IMR-90 (cell line): ENCODE data around the gene LUZP2. TPM values are rescaled to one million over a fixed set of nuclear protein-coding genes. Genes with fewer than 3 reads are reported as not detected.

ENCODE experiments used
- ATAC-seq: fragments of 200-7000 bp; cut with Tn5 transposase; 2 replicates; pipeline ENCODE4 v1.9.1; 2020; ENCODE audit warnings: low read depth, mild to moderate bottlenecking, moderate library complexity
- BruUV-seq: library from RNA; stranded (reverse); fragments of 400-500 nt; replicated peaks from 2 replicates; lab custom pipeline; 2021; lab: Mats Ljungman, UMichigan
- CTCF ChIA-PET: fragments of 300-600 bp; formaldehyde crosslinking; extraction: SDS; loops from one replicate; lab custom pipeline; 2021; ENCODE audit warnings: antibody characterized with exemption; lab: Yijun Ruan, JAX
- POLR2A ChIA-PET: fragments of 300-600 bp; sonication (Branson Sonifier 250); formaldehyde crosslinking; loops from one replicate; lab custom pipeline; 2022; ENCODE audit warnings: antibody characterized with exemption; ENCODE audit not compliant: unreplicated experiment; lab: Charles Lee
- DNase-seq: peaks from one replicate; pipeline ENCODE4 v3.0.0; 2013
- H2AFZ ChIP-seq: replicated peaks from 2 replicates; pipeline ENCODE3; 2013; ENCODE audit warnings: low read length, mild to moderate bottlenecking; ENCODE audit not compliant: poor library complexity
- H2AK5ac ChIP-seq: 2 replicates; pipeline ENCODE4 v1.6.1; 2013; ENCODE audit warnings: low read depth, low read length, inconsistent platforms
- H2AK9ac ChIP-seq: replicated peaks from 2 replicates; pipeline ENCODE3; 2013; ENCODE audit warnings: mild to moderate bottlenecking, low read depth, low read length, moderate library complexity; ENCODE audit not compliant: poor library complexity
- H2BK120ac ChIP-seq: 2 replicates; pipeline ENCODE4 v1.6.1; 2013; ENCODE audit warnings: low read depth, low read length, inconsistent platforms
- H2BK15ac ChIP-seq: 3 replicates; pipeline ENCODE4 v1.6.1; 2013; ENCODE audit warnings: low read depth, low read length, inconsistent platforms
- H2BK20ac ChIP-seq: 2 replicates; pipeline ENCODE4 v1.6.1; 2013; ENCODE audit warnings: low read depth, mild to moderate bottlenecking, inconsistent platforms, low read length, moderate library complexity
- H2BK5ac ChIP-seq: 2 replicates; pipeline ENCODE4 v1.6.1; 2013; ENCODE audit warnings: mild to moderate bottlenecking, low read depth, low read length, inconsistent platforms; ENCODE audit not compliant: poor library complexity, severe bottlenecking
- H3K14ac ChIP-seq: replicated peaks from 2 replicates; pipeline ENCODE4 v1.6.1; 2013; ENCODE audit warnings: low read depth, low read length, inconsistent platforms
- H3K18ac ChIP-seq: 2 replicates; pipeline ENCODE4 v1.6.1; 2013; ENCODE audit warnings: low read depth, low read length, control low read depth
- H3K23ac ChIP-seq: 2 replicates; pipeline ENCODE4 v1.6.1; 2013; ENCODE audit warnings: low read depth, low read length, inconsistent platforms
- H3K27ac ChIP-seq: 2 replicates; pipeline ENCODE4 v1.5.1; 2013; ENCODE audit warnings: mild to moderate bottlenecking, control low read depth, low read length; ENCODE audit not compliant: insufficient read depth
- H3K27me3 ChIP-seq: 2 replicates; pipeline ENCODE4 v1.6.1; 2013; ENCODE audit warnings: low read length; ENCODE audit not compliant: control insufficient read depth, insufficient read depth
- H3K36me3 ChIP-seq: 2 replicates; pipeline ENCODE4 v1.6.1; 2013; ENCODE audit warnings: low read length, mixed read lengths; ENCODE audit not compliant: control insufficient read depth, insufficient read depth
- H3K4ac ChIP-seq: 2 replicates; pipeline ENCODE4 v1.6.1; 2013; ENCODE audit warnings: low read depth, low read length, inconsistent platforms
- H3K4me1 ChIP-seq: 2 replicates; pipeline ENCODE4 v1.6.1; 2013; ENCODE audit warnings: low read length, mixed read lengths; ENCODE audit not compliant: control insufficient read depth, insufficient read depth
- H3K4me2 ChIP-seq: 2 replicates; pipeline ENCODE4 v1.6.1; 2013; ENCODE audit warnings: low read depth, mild to moderate bottlenecking, control low read depth, low read length, moderate library complexity
- H3K4me3 ChIP-seq: 2 replicates; pipeline ENCODE4 v1.5.1; 2013; ENCODE audit warnings: low read depth, mild to moderate bottlenecking, control low read depth, low read length, moderate library complexity; ENCODE audit not compliant: insufficient read depth
- H3K56ac ChIP-seq: 2 replicates; pipeline ENCODE4 v1.6.1; 2013; ENCODE audit warnings: low read length, inconsistent platforms; ENCODE audit not compliant: insufficient read depth; ENCODE audit errors: extremely low read depth
- H3K79me1 ChIP-seq, 2 experiments: 2 replicates each; pipeline ENCODE4 v1.6.1; 2013; ENCODE audit warnings: low read length in 2 of 2, inconsistent platforms in 1 of 2, low read depth in 1 of 2
- H3K9ac ChIP-seq: 2 replicates; pipeline ENCODE4 v1.6.1; 2013; ENCODE audit warnings: low read depth, low read length, control low read depth
- H3K9me1 ChIP-seq: 2 replicates; pipeline ENCODE4 v1.6.1; 2013; ENCODE audit warnings: low read length, inconsistent platforms; ENCODE audit not compliant: insufficient read depth
- H3K9me3 ChIP-seq: 2 replicates; pipeline ENCODE4 v1.6.1; 2013; ENCODE audit warnings: low read length; ENCODE audit not compliant: control insufficient read depth, insufficient read depth
- H4K20me1 ChIP-seq: 2 replicates; pipeline ENCODE4 v1.6.1; 2013; ENCODE audit warnings: low read length, inconsistent platforms; ENCODE audit not compliant: insufficient read depth
- H4K5ac ChIP-seq: 2 replicates; pipeline ENCODE4 v1.6.1; 2013; ENCODE audit warnings: mild to moderate bottlenecking, low read depth, low read length, control low read depth
- H4K8ac ChIP-seq, 2 experiments: 2 replicates each; pipeline ENCODE4 v1.6.1; 2013; ENCODE audit warnings: low read depth in 2 of 2, low read length in 2 of 2, control low read depth in 1 of 2, inconsistent platforms in 1 of 2
- H4K91ac ChIP-seq: 2 replicates; pipeline ENCODE4 v1.6.1; 2013; ENCODE audit warnings: low read depth, low read length, inconsistent platforms; ENCODE audit not compliant: insufficient read depth
- BHLHE40 ChIP-seq: fragments of 150-350 bp; IDR thresholded peaks from 2 replicates; pipeline ENCODE4 v1.6.1; 2016; ENCODE audit warnings: mild to moderate bottlenecking, low read depth, low read length
- CEBPB ChIP-seq: IDR thresholded peaks from 2 replicates; pipeline ENCODE4 v1.6.1; 2012; ENCODE audit warnings: low read depth, low read length, improper control_type of control experiment
- CHD1 ChIP-seq: IDR thresholded peaks from 2 replicates; pipeline ENCODE4 v1.6.1; 2012; ENCODE audit warnings: low read depth, low read length, improper control_type of control experiment
- ELK1 ChIP-seq: fragments of 150-350 bp; IDR thresholded peaks from 2 replicates; pipeline ENCODE4 v1.6.1; 2016; ENCODE audit warnings: low read depth, mild to moderate bottlenecking, low read length, moderate library complexity, borderline replicate concordance
- MAZ ChIP-seq: IDR thresholded peaks from 2 replicates; pipeline ENCODE4 v1.6.1; 2012; ENCODE audit warnings: low read depth, mild to moderate bottlenecking, low read length, improper control_type of control experiment, moderate library complexity, borderline replicate concordance
- MXI1 ChIP-seq: IDR thresholded peaks from 2 replicates; pipeline ENCODE4 v1.6.1; 2012; ENCODE audit warnings: low read depth, mild to moderate bottlenecking, low read length, moderate library complexity, borderline replicate concordance
- NFE2L2 ChIP-seq: fragments of 150-350 bp; IDR thresholded peaks from 2 replicates; pipeline ENCODE4 v1.6.1; 2016; ENCODE audit warnings: low read depth, mild to moderate bottlenecking, low read length
- POLR2A ChIP-seq: IDR thresholded peaks from 2 replicates; pipeline ENCODE4 v1.6.1; 2012; ENCODE audit warnings: mild to moderate bottlenecking, low read depth, low read length
- RCOR1 ChIP-seq: IDR thresholded peaks from 2 replicates; pipeline ENCODE4 v1.6.1; 2012; ENCODE audit warnings: mild to moderate bottlenecking, low read length, improper control_type of control experiment; ENCODE audit not compliant: insufficient replicate concordance
- RFX5 ChIP-seq: IDR thresholded peaks from 2 replicates; pipeline ENCODE4 v1.8.0; 2012; ENCODE audit warnings: low read depth, mild to moderate bottlenecking, low read length, moderate library complexity
- USF2 ChIP-seq: fragments of 150-350 bp; IDR thresholded peaks from 2 replicates; pipeline ENCODE4 v1.6.1; 2017; ENCODE audit warnings: mild to moderate bottlenecking, antibody characterized with exemption, low read length, low read depth
- dilution Hi-C: fragments of 300-500 bp; cut with HindIII; formaldehyde crosslinking; loops from one replicate; pipeline ENCODE4 v1.14.3; 2018; ENCODE audit warnings: low sequenced_read_pairs; ENCODE audit not compliant: unreplicated experiment
- in situ Hi-C: fragments of 300-500 bp; cut with MboI; formaldehyde crosslinking; loops from 3 replicates; pipeline ENCODE4 v1.14.3; 2019; ENCODE audit warnings: low sequenced_read_pairs, inconsistent platforms, mixed read lengths
- intact Hi-C: fragments of 100-400 bp; cut with micrococcal nuclease; formaldehyde crosslinking; loops from 2 replicates; pipeline ENCODE4 v1.10.0; 2022
- polyA plus RNA-seq, 3 experiments: library from polyadenylated mRNA; depleted of rRNA; stranded (reverse); fragments of >200 nt; gene quantifications; 2 replicates each; pipeline ENCODE4 v1.2.3, GENCODE V29; 2012; ENCODE audit warnings: low replicate concordance in 1 of 3
- total RNA-seq: library from RNA; depleted of rRNA; stranded (reverse); fragments of >200 nt; gene quantifications from 2 replicates; pipeline ENCODE4 v1.2.3, GENCODE V29; 2012

Gene LUZP2
- total and polyA plus RNA-seq, 2 of the 4 experiments (the other 2 are of a cell fraction), result 0.89 to 2.0 TPM

- BruUV-seq, result no TSS peak
- Histone ChIP-seq H2BK15ac (no peak overlapping the region), H2AK5ac (no peak overlapping the region), H3K9me3 (no peaks in the 10 kb centered on the region), H3K56ac (no peak overlapping the region), H2BK120ac (no peak overlapping the region), H4K8ac (no peak overlapping the region), H3K14ac (no peak overlapping the region), H3K27ac (no peak overlapping the region), H3K9ac (no peak overlapping the region), H4K5ac (no peak overlapping the region), H3K18ac (no peak overlapping the region), H3K79me1 (no peaks in the 10 kb centered on the region), H3K4me1 (no peaks in the 10 kb centered on the region), H3K4ac (no peak overlapping the region), H3K36me3 (no peaks in the 10 kb centered on the region), H2AFZ (no peak overlapping the region), H3K9me1 (no peaks in the 10 kb centered on the region), H3K4me2 (no peak overlapping the region), H4K20me1 (no peaks in the 10 kb centered on the region), H2BK20ac (no peak overlapping the region), H2BK5ac (no peak overlapping the region), H2AK9ac (no peak overlapping the region), H4K91ac (no peak overlapping the region), H3K4me3 (no peak overlapping the region), H3K27me3 (no peaks in the 10 kb centered on the region), H3K23ac (no peak overlapping the region)
- in situ Hi-C loops, result no loop called here
- TF ChIP-seq RFX5 (no peak), CEBPB (no peak), POLR2A (no peak), BHLHE40 (no peak), MAZ (no peak), NFE2L2 (no peak), MXI1 (no peak), CHD1 (no peak), ELK1 (no peak), RCOR1 (no peak), USF2 (no peak)
- intact Hi-C loops, result no loop called here
- DNase-seq (no peak), ATAC-seq (no peak)
- ChIA-PET CTCF (no interaction called here), POLR2A (no interaction called here)
- dilution Hi-C loops, result no loop called here
Measured at GRCh38 chr11:24872651-24873311, 375.9 kb downstream of the LUZP2 start.
